Measurements from ENCODE around the gene OR2T29.
"Not testable (repeated sequence)": the region's sequence is repeated elsewhere in the genome, so short reads cannot be mapped to it uniquely, and the experiment has no call there.

DNA sequence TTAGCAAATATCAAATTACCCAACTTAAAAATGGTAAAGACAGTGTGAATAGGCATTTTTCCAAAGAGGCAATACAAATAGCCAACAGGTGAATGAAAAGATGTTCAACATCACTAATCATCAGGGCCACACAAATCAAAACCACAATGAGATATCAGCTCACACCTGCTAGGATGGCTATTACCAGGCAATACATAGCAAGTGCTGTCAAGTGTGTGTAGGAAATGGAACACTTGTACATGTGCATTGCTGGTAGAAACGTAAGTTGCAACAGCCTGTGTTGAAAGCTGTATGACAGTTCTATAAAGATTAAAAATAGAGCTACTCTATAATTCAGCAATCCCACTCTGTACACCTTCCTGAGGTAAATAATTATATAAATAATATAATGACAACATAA is 9.5 kb upstream of the OR2T29 start:
- TF ChIP-seq, protein P1, sequence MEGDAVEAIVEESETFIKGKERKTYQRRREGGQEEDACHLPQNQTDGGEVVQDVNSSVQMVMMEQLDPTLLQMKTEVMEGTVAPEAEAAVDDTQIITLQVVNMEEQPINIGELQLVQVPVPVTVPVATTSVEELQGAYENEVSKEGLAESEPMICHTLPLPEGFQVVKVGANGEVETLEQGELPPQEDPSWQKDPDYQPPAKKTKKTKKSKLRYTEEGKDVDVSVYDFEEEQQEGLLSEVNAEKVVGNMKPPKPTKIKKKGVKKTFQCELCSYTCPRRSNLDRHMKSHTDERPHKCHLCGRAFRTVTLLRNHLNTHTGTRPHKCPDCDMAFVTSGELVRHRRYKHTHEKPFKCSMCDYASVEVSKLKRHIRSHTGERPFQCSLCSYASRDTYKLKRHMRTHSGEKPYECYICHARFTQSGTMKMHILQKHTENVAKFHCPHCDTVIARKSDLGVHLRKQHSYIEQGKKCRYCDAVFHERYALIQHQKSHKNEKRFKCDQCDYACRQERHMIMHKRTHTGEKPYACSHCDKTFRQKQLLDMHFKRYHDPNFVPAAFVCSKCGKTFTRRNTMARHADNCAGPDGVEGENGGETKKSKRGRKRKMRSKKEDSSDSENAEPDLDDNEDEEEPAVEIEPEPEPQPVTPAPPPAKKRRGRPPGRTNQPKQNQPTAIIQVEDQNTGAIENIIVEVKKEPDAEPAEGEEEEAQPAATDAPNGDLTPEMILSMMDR (IDR thresholded peaks at IDR 0.05), result not testable (repeated sequence)
- TF ChIP-seq POLR2A (IDR thresholded peaks at IDR 0.05), result not testable (repeated sequence)
